GM21786 (cell line): ENCODE results near the gene THAP7.
A peak's percentile ranks its signal among the peaks of the same experiment; 100 is the strongest.

ENCODE experiments used
- ATAC-seq: cut with Tn5 transposase; IDR thresholded peaks from one replicate; pipeline ENCODE4 v1.9.1; 2021; ENCODE audit not compliant: unreplicated experiment

THAP7 gene

DNA sequence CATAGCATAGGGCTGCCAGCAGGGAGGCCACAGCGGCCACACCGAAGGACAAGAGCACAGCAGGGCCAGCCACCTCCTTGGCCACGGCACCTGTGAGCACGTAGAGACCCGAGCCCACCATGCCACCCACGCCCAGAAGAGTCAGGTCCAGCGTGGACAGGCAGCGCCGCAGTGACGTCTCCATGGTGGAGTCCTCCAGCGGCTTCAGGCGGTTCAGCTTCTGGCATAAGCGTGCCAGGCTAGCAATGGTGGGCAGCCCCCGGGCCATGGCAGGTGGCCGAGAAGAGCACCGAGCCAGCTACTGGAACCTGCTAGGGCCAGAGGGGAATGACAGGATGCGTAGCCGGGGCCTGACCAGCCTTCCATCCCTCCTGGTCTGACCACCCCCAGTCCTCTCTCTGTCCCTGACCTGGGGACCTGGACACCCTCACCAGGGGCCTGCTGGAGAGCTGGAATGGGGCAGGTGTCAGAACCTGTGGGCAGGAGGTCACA lies 29.7 kb upstream of the THAP7 start:
- ATAC-seq = no peak

DNA sequence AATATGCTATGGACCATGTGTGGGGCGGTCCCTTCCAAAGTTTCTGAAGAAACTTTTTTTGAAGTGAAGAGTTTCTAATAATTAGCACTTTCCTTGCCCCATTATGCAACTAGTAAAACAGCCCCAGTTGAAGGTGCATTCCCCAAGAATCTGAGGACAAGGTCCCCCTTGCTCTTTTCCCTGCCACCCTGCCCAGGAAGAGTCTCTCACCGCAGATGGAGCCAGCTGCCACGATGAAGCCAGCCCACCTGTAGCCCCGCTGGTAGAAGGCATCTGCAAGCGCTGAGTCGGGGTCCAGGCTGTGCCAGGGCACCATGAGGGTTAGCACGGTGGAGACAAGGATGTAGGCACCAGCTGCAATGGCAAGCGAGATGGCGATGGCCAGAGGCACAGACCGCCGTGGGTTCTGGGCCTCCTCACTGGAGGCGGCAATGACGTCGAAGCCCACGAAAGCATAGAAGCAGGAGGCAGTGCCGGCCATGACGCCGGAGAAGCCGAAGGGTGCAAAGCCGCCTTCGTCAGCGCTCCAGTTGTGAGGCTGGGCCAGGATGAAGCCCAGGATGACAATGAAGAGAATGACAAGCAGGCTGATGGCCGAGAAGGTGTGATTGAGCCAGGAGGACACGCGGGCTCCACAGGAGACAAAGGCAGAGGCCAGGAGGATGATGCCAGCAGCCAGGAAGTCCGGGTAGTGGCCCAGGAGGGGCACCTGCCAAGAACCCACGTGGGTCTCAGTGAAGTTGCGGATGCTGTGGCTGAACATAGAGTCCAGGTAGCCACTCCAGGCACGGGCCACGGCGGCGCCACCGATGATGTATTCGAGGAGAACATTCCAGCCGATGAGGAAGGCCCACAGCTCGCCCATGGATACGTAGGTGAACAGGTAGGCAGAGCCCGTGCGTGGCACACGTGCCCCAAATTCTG lies 29.0 kb upstream of the THAP7 start:
- ATAC-seq = no peak

DNA sequence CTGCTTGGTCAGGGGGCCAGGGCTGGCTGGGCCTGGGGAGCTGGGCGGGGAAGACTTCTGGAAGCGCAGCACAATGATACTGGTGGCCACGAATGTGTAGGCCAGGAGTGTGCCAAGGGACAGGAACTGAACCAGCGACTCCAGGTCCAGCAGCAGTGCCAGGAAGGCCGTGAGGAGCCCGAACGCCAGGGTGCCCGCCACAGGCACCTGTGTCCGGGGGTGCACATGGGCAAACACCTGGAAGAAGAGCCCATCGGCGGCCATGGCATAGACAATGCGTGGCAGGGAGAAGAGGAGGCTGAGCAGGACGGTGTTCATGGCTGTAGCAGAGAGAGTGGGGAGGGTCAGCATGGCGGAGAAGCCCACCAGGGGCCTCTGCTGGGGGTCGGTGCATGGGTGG lies 28.1 kb upstream of the THAP7 start:
- ATAC-seq = no peak

DNA sequence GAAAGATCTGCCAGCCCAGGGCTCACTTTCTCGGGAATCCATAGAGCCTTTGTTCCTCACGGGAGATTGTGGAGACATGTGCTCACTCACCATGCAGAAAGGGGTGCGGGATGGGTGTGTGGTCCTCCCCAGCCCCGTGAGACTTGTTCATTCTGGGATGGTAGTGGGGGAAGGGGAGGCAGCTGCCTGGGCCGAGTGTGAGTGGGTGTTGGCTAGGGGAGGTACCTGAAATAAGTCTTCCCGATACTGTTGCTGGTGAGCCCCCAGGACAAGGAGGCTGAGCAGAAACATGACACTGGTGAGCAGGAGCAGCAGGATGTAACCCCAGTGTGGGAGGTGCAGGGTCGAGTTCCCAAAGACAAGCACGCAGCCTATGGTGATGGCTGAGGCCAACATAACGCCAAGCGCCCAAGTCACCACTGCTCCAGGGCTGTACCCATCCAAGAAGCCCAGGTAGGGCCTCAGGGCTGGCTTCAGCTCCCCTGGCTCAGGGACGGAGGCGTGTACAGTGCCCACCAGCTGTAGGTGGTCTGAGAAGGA lies 27.6 kb upstream of the THAP7 start:
- ATAC-seq = no peak

DNA sequence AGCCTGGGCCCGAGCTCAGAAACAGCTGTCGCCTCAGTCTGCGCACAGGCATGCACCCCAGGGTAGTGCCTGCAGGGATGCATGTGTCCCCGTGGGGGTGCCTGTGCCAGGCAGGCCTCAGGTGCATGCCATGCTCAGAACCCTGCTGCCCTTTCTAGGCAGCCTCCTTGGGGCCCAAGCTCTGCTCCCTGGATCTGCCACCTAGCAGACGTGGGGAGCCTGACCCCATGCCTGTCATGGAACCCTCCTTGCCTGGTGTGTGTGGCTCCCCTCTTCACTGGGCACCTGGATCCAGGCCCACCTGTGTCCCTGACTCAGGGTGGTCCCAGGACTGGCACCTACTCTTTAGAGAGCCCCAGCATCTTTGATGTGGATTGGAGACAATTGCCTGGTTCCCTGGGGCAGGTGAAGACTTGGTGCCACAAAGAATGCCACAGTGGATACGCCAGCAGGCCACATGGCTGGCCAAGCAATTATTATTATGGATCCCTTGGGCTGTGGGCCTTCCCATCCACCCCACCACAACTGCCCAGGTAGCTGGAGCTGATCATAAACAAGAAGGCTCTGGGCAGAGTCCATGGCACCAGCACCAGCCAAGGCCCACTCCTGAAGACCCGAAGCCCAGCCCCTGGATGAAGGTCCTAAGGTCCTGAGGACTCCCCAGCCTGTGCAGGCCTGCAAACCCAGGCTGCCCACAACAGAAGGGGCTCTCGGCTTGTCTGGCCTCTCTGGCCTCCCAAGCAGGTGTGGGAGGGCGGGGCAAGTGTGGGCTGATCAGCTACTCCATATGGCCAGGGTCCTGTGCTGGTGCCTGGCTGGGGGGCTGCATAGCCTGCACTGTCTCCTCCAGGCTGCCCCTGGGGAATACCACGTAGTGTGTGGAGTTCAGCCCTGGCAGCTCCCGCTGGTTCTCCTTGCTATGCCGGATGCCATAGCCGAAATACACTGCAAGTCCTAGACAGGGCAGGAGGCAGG lies 26.6 kb upstream of the THAP7 start:
- ATAC-seq = no peak

DNA sequence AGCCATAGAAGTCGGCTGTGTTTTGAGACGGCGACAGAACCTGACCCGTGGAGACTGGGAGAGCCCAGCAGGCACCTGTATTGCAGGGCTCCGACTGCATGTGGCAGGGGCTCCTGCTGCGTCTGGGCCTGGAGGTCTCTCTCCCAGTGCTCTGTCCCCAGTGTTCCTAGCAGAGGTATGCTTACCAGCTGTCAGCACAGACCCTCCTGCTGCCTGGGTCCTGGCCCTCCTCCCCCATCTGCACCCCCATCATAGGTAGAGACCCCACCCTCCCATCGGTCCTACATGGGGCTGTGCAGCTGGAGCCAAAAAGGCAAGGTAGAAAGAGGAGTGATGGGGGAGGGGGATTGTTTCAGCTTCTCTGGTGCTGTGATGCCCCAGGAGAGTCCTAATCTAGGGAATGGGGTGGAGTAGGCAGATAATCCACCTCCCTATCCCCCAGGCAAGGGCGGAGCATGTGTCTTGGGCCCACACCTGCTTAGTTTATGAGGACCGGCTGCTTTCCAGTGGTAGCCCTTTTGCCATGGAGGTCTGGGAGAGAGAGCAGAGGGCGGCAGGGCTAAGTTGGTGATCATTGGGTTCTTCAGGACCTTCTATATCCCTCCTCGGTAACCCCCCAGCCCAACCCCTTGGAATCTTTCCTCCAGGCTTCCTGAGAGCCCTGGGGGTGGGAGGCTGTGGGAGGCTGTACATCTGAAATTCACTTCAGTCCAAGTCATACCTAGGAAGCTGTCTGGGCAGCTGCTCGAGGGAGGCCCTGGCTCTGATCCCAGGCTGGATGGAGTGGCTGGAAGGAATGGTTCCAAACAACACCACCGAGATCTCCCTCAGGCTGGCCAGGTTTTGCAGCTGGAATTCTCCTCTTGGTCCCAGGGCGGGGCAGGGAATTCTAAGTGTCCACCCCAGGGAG lies 25.1 kb upstream of the THAP7 start:
- ATAC-seq = no peak

DNA sequence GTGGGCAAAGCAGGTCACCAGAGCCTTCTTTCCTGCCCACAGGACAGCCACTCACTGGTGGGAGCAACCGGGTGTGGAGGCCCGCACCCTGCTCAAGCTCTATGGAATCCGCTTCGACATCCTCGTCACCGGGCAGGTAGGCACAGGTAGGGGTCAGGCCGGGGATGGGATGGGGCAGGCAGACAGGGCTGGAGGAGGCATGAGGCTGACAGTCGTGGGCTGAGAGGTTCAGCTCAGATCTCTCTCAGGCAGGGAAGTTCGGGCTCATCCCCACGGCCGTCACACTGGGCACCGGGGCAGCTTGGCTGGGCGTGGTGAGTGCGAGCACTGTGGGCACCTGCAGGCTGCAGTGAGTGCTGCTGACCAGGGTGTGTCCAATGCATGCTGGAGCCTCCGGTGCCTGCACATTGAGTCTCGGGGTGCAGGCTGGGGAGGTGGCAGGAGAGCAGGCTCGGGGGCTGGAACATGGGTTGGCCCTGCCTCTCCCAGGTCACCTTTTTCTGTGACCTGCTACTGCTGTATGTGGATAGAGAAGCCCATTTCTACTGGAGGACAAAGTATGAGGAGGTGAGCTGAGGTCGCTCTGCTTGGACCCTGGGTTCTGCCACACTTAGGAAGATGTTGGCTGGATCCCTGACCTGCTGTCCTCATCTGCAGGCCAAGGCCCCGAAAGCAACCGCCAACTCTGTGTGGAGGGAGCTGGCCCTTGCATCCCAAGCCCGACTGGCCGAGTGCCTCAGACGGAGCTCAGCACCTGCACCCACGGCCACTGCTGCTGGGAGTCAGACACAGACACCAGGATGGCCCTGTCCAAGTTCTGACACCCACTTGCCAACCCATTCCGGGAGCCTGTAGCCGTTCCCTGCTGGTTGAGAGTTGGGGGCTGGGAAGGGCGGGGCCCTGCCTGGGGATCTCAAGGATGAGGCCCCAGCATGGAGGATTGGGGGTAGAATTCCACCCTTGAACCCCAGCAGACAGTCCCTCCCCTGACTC lies 24.1 kb upstream of the THAP7 start:
- no peak for ATAC-seq

DNA sequence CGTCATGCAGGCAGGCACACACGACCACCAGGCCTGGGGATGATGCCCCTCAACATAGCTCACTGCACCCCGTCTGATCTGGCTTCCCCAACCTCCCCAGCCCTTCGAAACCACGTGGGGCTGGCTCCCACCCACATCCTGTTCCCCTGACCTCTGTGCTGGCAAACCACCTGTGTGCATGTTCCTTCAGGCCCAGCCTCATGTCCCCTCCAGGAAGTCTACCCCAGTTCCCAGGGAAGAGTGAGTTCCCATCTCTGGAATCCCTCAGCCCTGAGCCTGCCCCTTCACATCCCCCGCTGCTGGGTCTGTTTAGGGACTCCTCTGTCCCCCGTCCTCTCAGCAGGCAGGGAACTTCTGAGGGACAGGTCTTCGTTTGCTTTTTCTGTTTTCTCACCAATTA lies 23.3 kb upstream of the THAP7 start:
- no peak for ATAC-seq

DNA sequence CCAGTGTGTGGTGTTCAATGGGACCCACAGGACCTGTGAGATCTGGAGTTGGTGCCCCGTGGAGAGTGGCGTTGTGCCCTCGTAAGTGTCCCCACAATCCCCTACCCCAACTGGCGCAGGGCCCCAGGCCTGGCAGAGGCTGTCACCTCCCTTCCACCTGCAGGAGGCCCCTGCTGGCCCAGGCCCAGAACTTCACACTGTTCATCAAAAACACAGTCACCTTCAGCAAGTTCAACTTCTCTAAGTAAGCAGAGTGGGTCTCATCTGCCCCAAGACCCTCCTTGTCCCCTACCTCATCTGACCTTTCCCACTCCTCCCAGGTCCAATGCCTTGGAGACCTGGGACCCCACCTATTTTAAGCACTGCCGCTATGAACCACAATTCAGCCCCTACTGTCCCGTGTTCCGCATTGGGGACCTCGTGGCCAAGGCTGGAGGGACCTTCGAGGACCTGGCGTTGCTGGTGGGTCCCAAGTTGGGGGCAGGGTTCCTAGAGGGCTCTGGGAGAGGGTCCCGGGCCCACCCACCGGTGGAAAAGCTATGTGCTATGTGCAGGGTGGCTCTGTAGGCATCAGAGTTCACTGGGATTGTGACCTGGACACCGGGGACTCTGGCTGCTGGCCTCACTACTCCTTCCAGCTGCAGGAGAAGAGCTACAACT lies 21.2 kb upstream of the THAP7 start:
- ATAC-seq = no peak

DNA sequence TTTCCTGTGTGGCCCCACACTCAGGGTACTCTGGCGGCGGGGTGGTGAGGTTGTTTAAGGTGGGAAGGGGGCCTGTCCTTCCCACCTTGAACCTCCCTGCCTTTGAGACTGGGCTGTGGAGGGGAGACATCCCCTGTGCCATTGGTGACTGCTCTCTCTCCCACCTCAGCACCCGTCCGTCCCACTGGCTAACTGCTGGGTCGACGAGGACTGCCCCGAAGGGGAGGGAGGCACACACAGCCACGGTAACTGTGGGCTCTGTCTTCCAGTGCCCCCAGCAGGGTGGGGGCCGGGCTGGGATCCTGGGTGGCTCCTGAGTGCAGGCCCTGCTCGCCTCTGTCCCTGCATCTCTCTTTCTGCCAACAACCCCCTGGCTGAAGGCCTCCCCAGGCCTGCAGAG lies 20.6 kb upstream of the THAP7 start:
- no peak for ATAC-seq

DNA sequence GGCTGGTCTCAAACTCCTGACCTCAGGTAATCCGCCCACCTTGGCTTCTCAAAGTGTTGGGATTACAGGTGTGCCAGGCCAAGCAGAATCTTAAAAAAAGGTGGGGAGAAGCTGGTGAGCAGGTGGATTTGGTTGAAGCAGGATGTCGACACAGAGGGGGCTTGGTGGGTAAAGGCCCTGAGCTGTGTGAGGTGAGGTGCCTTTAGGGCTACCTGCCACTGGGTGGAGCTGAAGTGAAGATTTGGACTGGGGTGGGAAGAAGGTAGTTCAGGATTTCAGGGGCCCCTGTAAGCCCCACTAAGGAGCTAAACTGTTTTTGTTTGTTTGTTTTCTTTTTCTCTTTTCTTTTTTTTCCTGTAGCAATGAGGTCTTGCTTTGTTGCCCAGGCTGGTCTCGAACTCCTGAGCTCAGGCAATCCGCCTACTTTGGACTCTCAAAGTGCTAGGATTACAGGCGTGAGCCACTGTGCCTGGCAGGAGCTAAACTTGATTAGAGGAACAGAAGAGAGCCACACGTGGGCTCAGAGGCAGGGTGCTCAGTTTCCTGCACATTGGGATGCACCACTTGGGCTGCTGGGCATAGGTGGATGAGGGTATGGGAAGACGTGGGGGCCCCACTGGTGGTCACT lies 19.0 kb upstream of the THAP7 start:
- no peak for ATAC-seq

DNA sequence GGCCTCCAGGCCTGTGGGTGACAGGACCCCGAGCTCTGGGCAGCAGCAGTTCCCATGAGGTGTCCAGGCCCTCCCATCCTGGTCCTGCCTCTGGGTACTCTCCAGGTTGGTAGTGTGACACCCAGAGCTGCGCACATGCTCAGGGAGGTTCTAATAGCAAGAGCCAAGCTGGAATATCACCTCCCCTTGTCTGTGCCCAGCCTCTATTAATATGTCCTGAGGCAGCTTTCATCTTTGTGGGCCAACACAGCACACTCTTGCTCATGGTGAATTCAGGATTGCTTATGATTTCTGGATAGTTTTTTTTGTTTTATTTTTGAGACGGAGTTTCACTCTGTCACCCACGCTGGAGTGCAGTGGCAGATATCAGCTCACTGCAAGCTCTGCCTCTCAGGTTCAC lies 16.4 kb upstream of the THAP7 start:
- no peak for ATAC-seq

DNA sequence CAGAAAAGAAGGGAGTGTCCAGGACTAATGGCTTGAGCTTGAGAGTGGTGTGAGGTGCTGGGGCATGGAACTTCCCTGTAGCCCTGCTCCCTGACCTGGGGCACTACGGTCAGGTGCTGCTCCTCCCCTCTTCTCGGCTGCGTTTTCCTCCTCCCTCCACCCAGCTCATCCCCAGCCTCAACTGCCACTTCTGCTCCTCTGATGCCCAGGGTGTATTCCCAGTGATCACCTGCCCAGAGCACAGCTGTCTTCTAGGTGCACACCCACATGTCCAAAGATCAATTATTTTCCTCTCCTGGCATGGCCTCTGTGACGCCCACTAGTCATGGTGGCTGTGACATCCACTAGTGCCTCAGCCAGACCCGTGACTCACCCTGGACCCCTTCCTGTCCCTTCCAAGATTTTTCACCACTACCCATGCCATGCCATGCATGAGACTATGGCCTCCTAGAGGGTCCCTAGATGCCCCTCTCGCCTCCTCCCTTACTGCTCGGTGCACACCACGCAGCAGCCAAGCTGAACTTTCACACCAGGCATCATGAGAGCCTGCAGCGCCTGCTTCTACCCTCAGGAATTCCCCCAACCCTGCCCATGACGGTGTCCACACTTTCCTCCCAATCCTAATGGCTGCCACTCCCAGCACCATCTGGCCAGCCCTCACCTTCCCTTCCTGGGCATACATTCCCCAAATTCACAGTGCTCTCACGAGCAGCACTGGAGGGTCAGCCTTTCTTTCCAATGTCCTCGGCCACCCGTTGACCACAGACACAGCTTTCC lies 14.9 kb upstream of the THAP7 start:
- no peak for ATAC-seq

DNA sequence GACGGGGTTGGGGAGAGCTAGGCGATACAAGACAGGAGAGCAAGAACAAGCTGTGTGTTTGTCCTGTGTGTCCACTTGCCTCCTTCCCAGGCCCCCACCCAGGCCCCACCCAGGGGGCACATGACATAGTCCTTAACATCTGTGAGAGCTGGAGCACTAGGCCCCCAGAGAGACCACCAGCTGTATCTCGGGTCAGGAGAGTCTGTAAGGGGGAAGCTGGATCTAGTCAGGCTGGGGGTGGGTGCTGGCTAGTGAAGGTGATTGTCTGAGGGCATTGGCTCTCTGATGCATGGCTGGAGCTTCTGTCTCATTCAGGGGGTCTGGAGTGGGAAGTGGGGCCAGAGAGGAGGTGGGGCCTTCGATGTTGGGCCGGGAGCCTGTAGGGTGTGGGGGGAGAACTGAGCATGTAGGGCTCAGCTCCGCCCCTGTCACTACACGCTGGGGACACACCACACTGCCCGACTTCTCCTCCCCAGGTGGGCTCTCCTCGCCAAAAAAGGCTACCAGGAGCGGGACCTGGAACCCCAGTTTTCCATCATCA lies 13.6 kb upstream of the THAP7 start:
- ATAC-seq = no peak

DNA sequence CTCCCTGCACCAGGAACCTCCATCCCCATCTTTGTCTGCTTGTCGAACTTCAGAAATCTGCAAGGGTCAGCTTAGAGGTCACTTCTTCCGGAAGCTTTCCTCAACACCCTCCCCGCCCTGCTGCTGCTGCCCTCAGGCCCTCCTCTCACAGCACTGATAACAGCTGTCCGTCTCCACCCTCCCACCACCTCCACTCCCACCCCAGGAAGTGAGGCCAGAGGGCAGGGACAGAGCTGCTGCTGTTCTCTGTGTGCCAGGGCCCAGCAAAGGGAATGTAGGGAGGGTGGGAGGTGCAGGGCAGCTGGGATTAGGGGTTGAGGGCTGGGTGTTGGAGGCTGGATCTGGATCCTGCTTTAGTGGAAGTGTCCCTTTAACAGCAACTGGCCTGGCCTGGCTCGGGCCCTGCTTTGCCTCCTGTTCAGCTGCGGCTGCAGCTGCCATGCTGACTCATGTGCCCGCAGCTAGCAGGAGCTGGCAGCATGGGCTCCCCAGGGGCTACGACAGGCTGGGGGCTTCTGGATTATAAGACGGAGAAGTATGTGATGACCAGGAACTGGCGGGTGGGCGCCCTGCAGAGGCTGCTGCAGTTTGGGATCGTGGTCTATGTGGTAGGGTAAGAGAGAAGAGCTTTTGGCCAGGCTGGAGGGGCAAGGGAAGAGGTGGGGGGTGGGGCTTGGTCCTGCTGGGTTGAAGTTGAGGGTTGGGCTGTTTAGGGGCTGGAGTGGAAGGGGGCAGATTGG lies 13.0 kb upstream of the THAP7 start, which contains the start of gene P2RX6:
P2RX6 (plus strand) TSS at position 440 of the 740 bp plus-strand sequence; CDS start at position 450, 10 bp downstream.
- ATAC-seq = no peak

DNA sequence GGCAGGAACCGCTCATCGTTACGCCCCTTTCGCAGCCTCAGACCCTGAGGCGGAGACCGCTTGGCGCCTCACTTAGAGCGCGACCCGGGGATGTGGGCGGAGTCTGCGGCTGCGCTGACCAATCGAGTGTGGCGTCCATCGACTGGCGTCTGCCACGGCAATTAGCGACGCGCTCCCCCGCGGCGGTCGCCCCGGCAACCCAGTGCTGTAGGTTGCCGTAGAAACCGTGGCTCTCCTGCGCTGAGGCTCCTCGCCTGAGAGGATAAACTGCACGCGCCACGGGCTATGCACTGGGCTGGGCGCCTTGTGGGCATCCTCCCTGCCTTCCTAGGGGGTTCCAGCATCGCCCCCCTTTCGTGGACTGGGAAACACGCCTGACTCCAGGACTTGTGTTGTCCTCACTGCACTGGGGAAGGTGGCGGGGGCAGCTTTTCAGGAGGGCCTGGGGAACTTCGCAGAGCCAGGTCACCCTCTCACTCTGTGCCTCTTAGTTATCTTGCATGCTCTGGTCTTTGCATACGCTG lies 12.3 kb upstream of the THAP7 start:
- peak; percentile 58 for ATAC-seq
